Mesendoderm (in vitro differentiated cells): Measurements from ENCODE around the gene PACSIN2.

Source experiments
- DNase-seq: peaks from one replicate; pipeline ENCODE4 v3.0.0; 2013
- H2AK5ac ChIP-seq: 2 replicates; pipeline ENCODE4 v1.6.1; 2013; ENCODE audit warnings: low read length, inconsistent platforms
- H2BK120ac ChIP-seq: 2 replicates; pipeline ENCODE4 v1.6.1; 2013; ENCODE audit warnings: low read depth, mild to moderate bottlenecking, low read length, moderate library complexity, mixed read lengths
- H2BK15ac ChIP-seq: replicated peaks from 2 replicates; pipeline ENCODE4 v1.6.1; 2013; ENCODE audit warnings: low read depth, mild to moderate bottlenecking, moderate library complexity
- H2BK5ac ChIP-seq: 2 replicates; pipeline ENCODE4 v1.6.1; 2013; ENCODE audit warnings: low read length, inconsistent platforms
- H3K18ac ChIP-seq: 2 replicates; pipeline ENCODE4 v1.6.1; 2013; ENCODE audit warnings: mild to moderate bottlenecking, low read length, mixed read lengths
- H3K23ac ChIP-seq: one replicate; pipeline ENCODE4 v1.6.1; 2013; ENCODE audit warnings: low read length
- H3K27ac ChIP-seq: 2 replicates; pipeline ENCODE4 v1.5.1; 2013; ENCODE audit warnings: low read depth, mild to moderate bottlenecking, inconsistent platforms, low read length, moderate library complexity
- H3K27me3 ChIP-seq: 2 replicates; pipeline ENCODE4 v1.6.1; 2013; ENCODE audit warnings: low read length, control low read depth, mild to moderate bottlenecking, inconsistent platforms; ENCODE audit not compliant: insufficient read depth, poor library complexity
- H3K36me3 ChIP-seq: 2 replicates; pipeline ENCODE4 v1.6.1; 2013; ENCODE audit warnings: low read length, inconsistent platforms; ENCODE audit not compliant: control insufficient read depth, insufficient read depth
- H3K4ac ChIP-seq: one replicate; pipeline ENCODE4 v1.6.1; 2013; ENCODE audit warnings: low read depth, mild to moderate bottlenecking, low read length, moderate library complexity
- H3K4me1 ChIP-seq: 2 replicates; pipeline ENCODE4 v1.6.1; 2013; ENCODE audit warnings: low read depth, low read length, inconsistent platforms; ENCODE audit not compliant: control insufficient read depth
- H3K4me2 ChIP-seq: 2 replicates; pipeline ENCODE4 v1.6.1; 2013; ENCODE audit warnings: low read length
- H3K4me3 ChIP-seq: 2 replicates; pipeline ENCODE4 v1.5.1; 2013; ENCODE audit warnings: mild to moderate bottlenecking, low read length
- H3K56ac ChIP-seq: one replicate; pipeline ENCODE4 v1.6.1; 2013; ENCODE audit warnings: low read length
- H3K79me1 ChIP-seq: 2 replicates; pipeline ENCODE4 v1.6.1; 2013; ENCODE audit warnings: low read length, inconsistent platforms
- H3K79me2 ChIP-seq: 2 replicates; pipeline ENCODE4 v1.6.1; 2013; ENCODE audit warnings: mild to moderate bottlenecking, low read length; ENCODE audit not compliant: control insufficient read depth, insufficient read depth
- H3K9ac ChIP-seq: 2 replicates; pipeline ENCODE4 v1.6.1; 2013; ENCODE audit warnings: low read length, inconsistent platforms
- H4K5ac ChIP-seq: one replicate; pipeline ENCODE4 v1.6.1; 2013; ENCODE audit warnings: low read length
- H4K8ac ChIP-seq: one replicate; pipeline ENCODE4 v1.6.1; 2013; ENCODE audit warnings: low read depth, mild to moderate bottlenecking, control low read depth, low read length, moderate library complexity
- WGBS: extraction: QIAGEN DNeasy Blood & Tissue Kit; methylation state at CpG from one replicate; pipeline ENCODE4 v1.1.7; 2013; ENCODE audit warnings: low lambda C conversion rate, missing lambda C conversion rate; ENCODE audit not compliant: insufficient coverage; ENCODE audit errors: extremely low coverage; 5-methylcytosine and 5-hydroxymethylcytosine counted together

The PACSIN2 gene

GRCh38 chr22:42837556-42837955 is 177.4 kb downstream of the PACSIN2 start:
- H3K9ac ChIP-seq = no peak overlapping the region
- no peak for DNase-seq
- H3K4me3 ChIP-seq = no peak overlapping the region
- H2BK15ac ChIP-seq = no peak overlapping the region
- no CpG with 5 or more reads among the region's 4 CpGs for WGBS
- no peak overlapping the region for H2BK5ac ChIP-seq
- H3K4ac ChIP-seq = no peak overlapping the region
- H3K79me1 ChIP-seq = no peaks in the 10 kb centered on the region
- H4K5ac ChIP-seq = no peak overlapping the region
- no peak overlapping the region for H3K18ac ChIP-seq
- no peaks in the 10 kb centered on the region for H3K36me3 ChIP-seq
- no peak overlapping the region for H2AK5ac ChIP-seq
- H3K4me2 ChIP-seq = no peak overlapping the region
- no peak overlapping the region for H3K56ac ChIP-seq
- H3K23ac ChIP-seq = no peak overlapping the region
- H2BK120ac ChIP-seq = no peak overlapping the region
- H3K4me1 ChIP-seq = no peaks in the 10 kb centered on the region
- H3K79me2 ChIP-seq = no peaks in the 10 kb centered on the region
- no peak overlapping the region for H3K27ac ChIP-seq
- H3K27me3 ChIP-seq = no peaks in the 10 kb centered on the region
- no peak overlapping the region for H4K8ac ChIP-seq

- no peak overlapping the region for H3K56ac ChIP-seq
- H3K4me2 ChIP-seq = no peak overlapping the region
- H2BK5ac ChIP-seq = no peak overlapping the region
- no peak overlapping the region for H3K27ac ChIP-seq
- no peaks in the 10 kb centered on the region for H3K4me1 ChIP-seq
- no peak overlapping the region for H2AK5ac ChIP-seq
- WGBS = no CpG with 5 or more reads among the region's 5 CpGs
- H3K23ac ChIP-seq = no peak overlapping the region
- H3K18ac ChIP-seq = no peak overlapping the region
- H3K79me2 ChIP-seq = no peaks in the 10 kb centered on the region
- no peak overlapping the region for H2BK15ac ChIP-seq
- no peak overlapping the region for H4K8ac ChIP-seq
- H3K36me3 ChIP-seq = no peaks in the 10 kb centered on the region
- H3K4ac ChIP-seq = no peak overlapping the region
- no peak for DNase-seq
- no peak overlapping the region for H2BK120ac ChIP-seq
- no peaks in the 10 kb centered on the region for H3K27me3 ChIP-seq
- no peak overlapping the region for H3K4me3 ChIP-seq
- no peaks in the 10 kb centered on the region for H3K79me1 ChIP-seq
- no peak overlapping the region for H3K9ac ChIP-seq
- H4K5ac ChIP-seq = no peak overlapping the region
Measured at GRCh38 chr22:42836026-42836425, 178.9 kb downstream of the PACSIN2 start.

GRCh38 chr22:42834177-42834949 is 180.6 kb downstream of the PACSIN2 start:
- Histone ChIP-seq H3K79me2 (no peaks in the 10 kb centered on the region), H2BK5ac (no peak overlapping the region), H4K8ac (no peak overlapping the region), H3K36me3 (no peaks in the 10 kb centered on the region), H3K4me2 (no peak overlapping the region), H3K79me1 (no peaks in the 10 kb centered on the region), H2BK15ac (no peak overlapping the region), H3K23ac (no peak overlapping the region), H3K18ac (no peak overlapping the region), H2BK120ac (no peak overlapping the region), H3K27me3 (no peaks in the 10 kb centered on the region), H3K9ac (no peak overlapping the region), H3K4ac (no peak overlapping the region), H3K4me1 (no peaks in the 10 kb centered on the region), H3K4me3 (no peak overlapping the region), H3K56ac (no peak overlapping the region), H2AK5ac (no peak overlapping the region), H4K5ac (no peak overlapping the region), H3K27ac (no peak overlapping the region)
- no CpG with 5 or more reads among the region's 5 CpGs for WGBS
- DNase-seq = no peak

GRCh38 chr22:42833104-42833503 is 181.8 kb downstream of the PACSIN2 start:
- Histone ChIP-seq H2AK5ac (no peak overlapping the region), H2BK120ac (no peak overlapping the region), H3K23ac (no peak overlapping the region), H4K8ac (no peak overlapping the region), H2BK15ac (no peak overlapping the region), H3K79me2 (no peaks in the 10 kb centered on the region), H3K4ac (no peak overlapping the region), H4K5ac (no peak overlapping the region), H3K27ac (no peak overlapping the region), H3K4me1 (no peaks in the 10 kb centered on the region), H3K4me3 (no peak overlapping the region), H3K18ac (no peak overlapping the region), H3K56ac (no peak overlapping the region), H3K9ac (no peak overlapping the region), H3K4me2 (no peak overlapping the region), H3K79me1 (no peaks in the 10 kb centered on the region), H3K36me3 (no peaks in the 10 kb centered on the region), H2BK5ac (no peak overlapping the region), H3K27me3 (no peaks in the 10 kb centered on the region)
- DNase-seq = no peak

GRCh38 chr22:42831712-42832111 is 183.2 kb downstream of the PACSIN2 start:
- H3K56ac ChIP-seq = no peak overlapping the region
- H3K27ac ChIP-seq = no peak overlapping the region
- no peaks in the 10 kb centered on the region for H3K79me1 ChIP-seq
- H3K23ac ChIP-seq = no peak overlapping the region
- no peak overlapping the region for H2BK15ac ChIP-seq
- no peak for DNase-seq
- no peak overlapping the region for H4K5ac ChIP-seq
- H3K79me2 ChIP-seq = no peaks in the 10 kb centered on the region
- WGBS = no CpG with 5 or more reads among the region's 4 CpGs
- no peak overlapping the region for H3K4me3 ChIP-seq
- no peak overlapping the region for H3K9ac ChIP-seq
- H3K4me2 ChIP-seq = no peak overlapping the region
- no peak overlapping the region for H3K4ac ChIP-seq
- no peaks in the 10 kb centered on the region for H3K4me1 ChIP-seq
- no peak overlapping the region for H2AK5ac ChIP-seq
- H3K27me3 ChIP-seq = no peaks in the 10 kb centered on the region
- H4K8ac ChIP-seq = no peak overlapping the region
- no peak overlapping the region for H2BK5ac ChIP-seq
- no peak overlapping the region for H2BK120ac ChIP-seq
- H3K36me3 ChIP-seq = no peaks in the 10 kb centered on the region
- no peak overlapping the region for H3K18ac ChIP-seq

- Histone ChIP-seq H2BK120ac (no peak overlapping the region), H3K9ac (no peak overlapping the region), H3K79me2 (no peaks in the 10 kb centered on the region), H3K27ac (no peak overlapping the region), H3K79me1 (no peaks in the 10 kb centered on the region), H3K27me3 (no peaks in the 10 kb centered on the region), H3K4me3 (no peak overlapping the region), H2BK5ac (no peak overlapping the region), H4K5ac (no peak overlapping the region), H4K8ac (no peak overlapping the region), H3K56ac (no peak overlapping the region), H3K4ac (no peak overlapping the region), H3K23ac (no peak overlapping the region), H3K4me1 (no peaks in the 10 kb centered on the region), H2AK5ac (no peak overlapping the region), H3K36me3 (no peaks in the 10 kb centered on the region), H3K4me2 (no peak overlapping the region), H2BK15ac (no peak overlapping the region), H3K18ac (no peak overlapping the region)
- DNase-seq = no peak
- WGBS = no CpG with 5 or more reads among the region's 5 CpGs
Measured at GRCh38 chr22:42830161-42830560, 184.8 kb downstream of the PACSIN2 start.
